K562 (cell line): ENCODE measurements around the gene PBX1. TPM values are rescaled to one million over a fixed set of nuclear protein-coding genes. Genes with fewer than 3 reads are reported as not detected.

Experiments used
- SOX6 ChIP-seq: fragments of 450-650 bp; IDR thresholded peaks from 2 replicates; pipeline ENCODE4 v1.6.1; 2014; ENCODE audit warnings: mild to moderate bottlenecking
- TEAD4 ChIP-seq, 2 experiments: sonication (generic) in 1 of 2; formaldehyde crosslinking in 1 of 2; IDR thresholded peaks; 2 replicates each; pipeline versions ENCODE4 v1.6.1 to v1.8.0; 2012 to 2022; ENCODE audit warnings: borderline replicate concordance in 1 of 2, inconsistent platforms in 1 of 2, low read length in 1 of 2, mild to moderate bottlenecking in 1 of 2, missing genetic modification reagents in 1 of 2
- polyA plus RNA-seq, 8 experiments: library from polyadenylated mRNA; depleted of rRNA in 4 of 8; stranded (reverse) in 5 of 8; unstranded in 3 of 8; fragments of >200 nt; fragmentation: Nextera tagmentation in 2 of 8; fragmentation: Illumina TruSeq in 1 of 8; extraction: Ambion mirVana in 2 of 8; extraction: Trizol in 1 of 8; gene quantifications; 2 replicates each; pipeline versions ENCODE4 v1.2.1 to v1.2.3, GENCODE V29; 2011 to 2014; ENCODE audit warnings: inconsistent platforms in 1 of 8, missing spikeins in 1 of 8
- total RNA-seq, 7 experiments: library from RNA; depleted of rRNA in 6 of 7; stranded (reverse); fragments of >200 nt in 6 of 7; fragmentation: Illumina TruSeq in 2 of 7; extraction: Trizol in 2 of 7; gene quantifications; 2 replicates each; pipeline versions ENCODE4 v1.2.1 to v1.2.3, GENCODE V29; 2011 to 2021; ENCODE audit warnings: low replicate concordance in 1 of 7
- TF ChIP-seq, protein P1 (sequence below): fragments of 200-600 bp; sonication (generic); IDR thresholded peaks from one replicate; pipeline ENCODE4 v1.6.1; 2012; ENCODE audit warnings: mild to moderate bottlenecking, low read depth, low read length, inconsistent platforms

The PBX1 gene
- total and polyA plus RNA-seq, 9 of the 15 experiments (the other 6 are each of a cell fraction or from before 2014, with no cell fraction given) = 0.03 to 0.62 (median 0.17) TPM

GRCh38 chr1:164648636-164649035, 89.7 kb downstream of the PBX1 start (continued):
- TF ChIP-seq, protein P1, sequence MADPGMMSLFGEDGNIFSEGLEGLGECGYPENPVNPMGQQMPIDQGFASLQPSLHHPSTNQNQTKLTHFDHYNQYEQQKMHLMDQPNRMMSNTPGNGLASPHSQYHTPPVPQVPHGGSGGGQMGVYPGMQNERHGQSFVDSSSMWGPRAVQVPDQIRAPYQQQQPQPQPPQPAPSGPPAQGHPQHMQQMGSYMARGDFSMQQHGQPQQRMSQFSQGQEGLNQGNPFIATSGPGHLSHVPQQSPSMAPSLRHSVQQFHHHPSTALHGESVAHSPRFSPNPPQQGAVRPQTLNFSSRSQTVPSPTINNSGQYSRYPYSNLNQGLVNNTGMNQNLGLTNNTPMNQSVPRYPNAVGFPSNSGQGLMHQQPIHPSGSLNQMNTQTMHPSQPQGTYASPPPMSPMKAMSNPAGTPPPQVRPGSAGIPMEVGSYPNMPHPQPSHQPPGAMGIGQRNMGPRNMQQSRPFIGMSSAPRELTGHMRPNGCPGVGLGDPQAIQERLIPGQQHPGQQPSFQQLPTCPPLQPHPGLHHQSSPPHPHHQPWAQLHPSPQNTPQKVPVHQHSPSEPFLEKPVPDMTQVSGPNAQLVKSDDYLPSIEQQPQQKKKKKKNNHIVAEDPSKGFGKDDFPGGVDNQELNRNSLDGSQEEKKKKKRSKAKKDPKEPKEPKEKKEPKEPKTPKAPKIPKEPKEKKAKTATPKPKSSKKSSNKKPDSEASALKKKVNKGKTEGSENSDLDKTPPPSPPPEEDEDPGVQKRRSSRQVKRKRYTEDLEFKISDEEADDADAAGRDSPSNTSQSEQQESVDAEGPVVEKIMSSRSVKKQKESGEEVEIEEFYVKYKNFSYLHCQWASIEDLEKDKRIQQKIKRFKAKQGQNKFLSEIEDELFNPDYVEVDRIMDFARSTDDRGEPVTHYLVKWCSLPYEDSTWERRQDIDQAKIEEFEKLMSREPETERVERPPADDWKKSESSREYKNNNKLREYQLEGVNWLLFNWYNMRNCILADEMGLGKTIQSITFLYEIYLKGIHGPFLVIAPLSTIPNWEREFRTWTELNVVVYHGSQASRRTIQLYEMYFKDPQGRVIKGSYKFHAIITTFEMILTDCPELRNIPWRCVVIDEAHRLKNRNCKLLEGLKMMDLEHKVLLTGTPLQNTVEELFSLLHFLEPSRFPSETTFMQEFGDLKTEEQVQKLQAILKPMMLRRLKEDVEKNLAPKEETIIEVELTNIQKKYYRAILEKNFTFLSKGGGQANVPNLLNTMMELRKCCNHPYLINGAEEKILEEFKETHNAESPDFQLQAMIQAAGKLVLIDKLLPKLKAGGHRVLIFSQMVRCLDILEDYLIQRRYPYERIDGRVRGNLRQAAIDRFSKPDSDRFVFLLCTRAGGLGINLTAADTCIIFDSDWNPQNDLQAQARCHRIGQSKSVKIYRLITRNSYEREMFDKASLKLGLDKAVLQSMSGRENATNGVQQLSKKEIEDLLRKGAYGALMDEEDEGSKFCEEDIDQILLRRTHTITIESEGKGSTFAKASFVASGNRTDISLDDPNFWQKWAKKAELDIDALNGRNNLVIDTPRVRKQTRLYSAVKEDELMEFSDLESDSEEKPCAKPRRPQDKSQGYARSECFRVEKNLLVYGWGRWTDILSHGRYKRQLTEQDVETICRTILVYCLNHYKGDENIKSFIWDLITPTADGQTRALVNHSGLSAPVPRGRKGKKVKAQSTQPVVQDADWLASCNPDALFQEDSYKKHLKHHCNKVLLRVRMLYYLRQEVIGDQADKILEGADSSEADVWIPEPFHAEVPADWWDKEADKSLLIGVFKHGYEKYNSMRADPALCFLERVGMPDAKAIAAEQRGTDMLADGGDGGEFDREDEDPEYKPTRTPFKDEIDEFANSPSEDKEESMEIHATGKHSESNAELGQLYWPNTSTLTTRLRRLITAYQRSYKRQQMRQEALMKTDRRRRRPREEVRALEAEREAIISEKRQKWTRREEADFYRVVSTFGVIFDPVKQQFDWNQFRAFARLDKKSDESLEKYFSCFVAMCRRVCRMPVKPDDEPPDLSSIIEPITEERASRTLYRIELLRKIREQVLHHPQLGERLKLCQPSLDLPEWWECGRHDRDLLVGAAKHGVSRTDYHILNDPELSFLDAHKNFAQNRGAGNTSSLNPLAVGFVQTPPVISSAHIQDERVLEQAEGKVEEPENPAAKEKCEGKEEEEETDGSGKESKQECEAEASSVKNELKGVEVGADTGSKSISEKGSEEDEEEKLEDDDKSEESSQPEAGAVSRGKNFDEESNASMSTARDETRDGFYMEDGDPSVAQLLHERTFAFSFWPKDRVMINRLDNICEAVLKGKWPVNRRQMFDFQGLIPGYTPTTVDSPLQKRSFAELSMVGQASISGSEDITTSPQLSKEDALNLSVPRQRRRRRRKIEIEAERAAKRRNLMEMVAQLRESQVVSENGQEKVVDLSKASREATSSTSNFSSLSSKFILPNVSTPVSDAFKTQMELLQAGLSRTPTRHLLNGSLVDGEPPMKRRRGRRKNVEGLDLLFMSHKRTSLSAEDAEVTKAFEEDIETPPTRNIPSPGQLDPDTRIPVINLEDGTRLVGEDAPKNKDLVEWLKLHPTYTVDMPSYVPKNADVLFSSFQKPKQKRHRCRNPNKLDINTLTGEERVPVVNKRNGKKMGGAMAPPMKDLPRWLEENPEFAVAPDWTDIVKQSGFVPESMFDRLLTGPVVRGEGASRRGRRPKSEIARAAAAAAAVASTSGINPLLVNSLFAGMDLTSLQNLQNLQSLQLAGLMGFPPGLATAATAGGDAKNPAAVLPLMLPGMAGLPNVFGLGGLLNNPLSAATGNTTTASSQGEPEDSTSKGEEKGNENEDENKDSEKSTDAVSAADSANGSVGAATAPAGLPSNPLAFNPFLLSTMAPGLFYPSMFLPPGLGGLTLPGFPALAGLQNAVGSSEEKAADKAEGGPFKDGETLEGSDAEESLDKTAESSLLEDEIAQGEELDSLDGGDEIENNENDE = no peak
- no peak for TF ChIP-seq TEAD4 (IDR thresholded peaks at IDR 0.05; ENCODE audit: low read length)
- TF ChIP-seq TEAD4 (CRISPR knock-in tag; IDR thresholded peaks at IDR 0.05; ENCODE audit: borderline replicate concordance) = no peak
- no peak for TF ChIP-seq SOX6
